Nephron (organoid): ENCODE results near the gene HABP4.

Source experiments
- H3K27ac Mint-ChIP-seq, 3 experiments: 2 replicates each; pipeline ENCODE4 v1.8.0; 2020; ENCODE audit warnings: mixed read lengths in 3 of 3, mild to moderate bottlenecking in 2 of 3, moderate library complexity in 1 of 3
- H3K27me3 Mint-ChIP-seq: 2 replicates; pipeline ENCODE4 v1.8.0; 2021; ENCODE audit warnings: low read depth, mild to moderate bottlenecking, moderate library complexity, mixed read lengths
- H3K36me3 Mint-ChIP-seq: 2 replicates; pipeline ENCODE4 v1.8.0; 2020; ENCODE audit warnings: low read depth, mixed read lengths
- H3K4me1 Mint-ChIP-seq: 2 replicates; pipeline ENCODE4 v1.8.0; 2020; ENCODE audit warnings: mixed read lengths
- H3K4me3 Mint-ChIP-seq, 3 experiments: 2 replicates each; pipeline ENCODE4 v1.8.0; 2020; ENCODE audit warnings: mild to moderate bottlenecking in 3 of 3, mixed read lengths in 3 of 3, moderate library complexity in 2 of 3
- H3K9me3 Mint-ChIP-seq: 2 replicates; pipeline ENCODE4 v1.8.0; 2020; ENCODE audit warnings: mixed read lengths
- CTCF ChIP-seq, 3 experiments: fragments of 200-600 bp; sonication (generic); IDR thresholded peaks; one replicate each; pipeline ENCODE4 v1.5.0; 2021; ENCODE audit warnings: antibody characterized with exemption in 3 of 3; ENCODE audit not compliant: unreplicated experiment in 3 of 3

Gene HABP4

GRCh38 chr9:96483733-96484390 lies 33.9 kb downstream of the HABP4 start:
- Mint-ChIP-seq H3K27me3 (no peaks in the 10 kb centered on the region), H3K9me3 (no peaks in the 10 kb centered on the region), H3K4me1 (peaks cover 19% of the 10 kb centered on the region), H3K36me3 (peaks cover 46% of the 10 kb centered on the region), H3K4me3 (no peak overlapping the region), H3K27ac (no peak overlapping the region)
- no peak for TF ChIP-seq CTCF (IDR thresholded peaks at IDR 0.05; ENCODE audit: unreplicated experiment in 3 of 3)

DNA sequence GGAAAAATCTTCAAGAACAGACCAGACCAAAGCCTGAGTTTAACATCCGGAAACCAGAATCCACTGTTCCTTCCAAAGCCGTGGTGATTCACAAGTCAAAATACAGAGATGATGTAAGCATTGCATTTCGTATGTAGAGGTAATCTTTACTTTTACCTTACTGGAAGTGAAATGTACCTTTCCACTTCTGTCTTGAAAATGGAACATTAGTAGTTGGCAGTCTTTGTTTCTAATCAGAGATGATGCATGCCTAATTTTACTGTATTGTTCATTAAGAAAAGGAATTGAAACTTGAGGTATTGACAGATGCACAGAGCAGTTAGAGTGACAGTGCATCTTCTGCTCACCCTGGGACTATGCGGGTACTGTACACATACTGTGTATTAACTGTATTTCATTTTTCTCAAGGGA lies 34.6 kb downstream of the HABP4 start:
- Mint-ChIP-seq H3K36me3 (peaks cover 47% of the 10 kb centered on the region), H3K9me3 (no peaks in the 10 kb centered on the region), H3K4me1 (peaks cover 19% of the 10 kb centered on the region), H3K27me3 (peaks cover 2% of the 10 kb centered on the region), H3K27ac (no peak overlapping the region), H3K4me3 (no peak overlapping the region)
- TF ChIP-seq CTCF (IDR thresholded peaks at IDR 0.05; ENCODE audit: unreplicated experiment in 3 of 3): no peak

GRCh38 chr9:96485280-96485679 lies 35.3 kb downstream of the HABP4 start:
- TF ChIP-seq CTCF (IDR thresholded peaks at IDR 0.05; ENCODE audit: unreplicated experiment in 3 of 3): no peak
- Mint-ChIP-seq H3K27ac (no peak overlapping the region), H3K4me1 (peaks cover 19% of the 10 kb centered on the region), H3K27me3 (peaks cover 3% of the 10 kb centered on the region), H3K4me3 (no peak overlapping the region), H3K9me3 (no peaks in the 10 kb centered on the region), H3K36me3 (peaks cover 52% of the 10 kb centered on the region)

DNA sequence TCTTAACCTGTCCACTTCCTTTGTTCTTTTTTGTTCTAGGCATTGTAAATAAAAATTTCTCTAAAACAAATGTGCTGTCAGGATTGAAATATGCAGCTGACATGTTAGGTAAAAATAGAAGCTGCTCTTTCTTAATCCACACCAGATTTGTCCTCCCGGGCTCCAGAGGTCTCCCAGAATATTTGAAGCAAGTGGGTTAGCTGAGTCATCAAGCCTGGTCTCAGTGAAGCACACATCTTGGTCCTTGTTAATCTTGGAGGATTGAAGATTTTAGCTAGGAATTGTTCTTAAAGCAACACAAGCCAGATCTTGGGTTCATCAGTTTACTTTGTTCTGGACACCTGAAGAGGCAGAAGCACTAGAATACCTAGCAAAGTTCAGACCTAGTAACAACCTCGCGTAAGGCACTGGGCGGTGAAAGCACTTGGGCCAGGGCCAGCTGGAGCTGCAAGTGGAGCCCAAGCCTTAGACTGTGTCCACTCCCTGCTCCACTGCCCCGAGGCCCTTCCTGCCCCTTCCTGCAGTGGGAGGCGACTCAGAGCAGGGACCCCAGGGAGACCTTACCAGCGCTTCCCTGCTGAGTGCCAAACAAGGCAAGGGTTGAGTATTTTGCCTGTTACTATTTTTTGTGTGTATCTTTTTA lies 36.5 kb downstream of the HABP4 start:
- no peaks in the 10 kb centered on the region for H3K9me3 Mint-ChIP-seq
- H3K27ac Mint-ChIP-seq: peak overlapping the region; percentile 28 to 43 (median 32)
- no peak for TF ChIP-seq CTCF (IDR thresholded peaks at IDR 0.05; ENCODE audit: unreplicated experiment in 3 of 3)

DNA sequence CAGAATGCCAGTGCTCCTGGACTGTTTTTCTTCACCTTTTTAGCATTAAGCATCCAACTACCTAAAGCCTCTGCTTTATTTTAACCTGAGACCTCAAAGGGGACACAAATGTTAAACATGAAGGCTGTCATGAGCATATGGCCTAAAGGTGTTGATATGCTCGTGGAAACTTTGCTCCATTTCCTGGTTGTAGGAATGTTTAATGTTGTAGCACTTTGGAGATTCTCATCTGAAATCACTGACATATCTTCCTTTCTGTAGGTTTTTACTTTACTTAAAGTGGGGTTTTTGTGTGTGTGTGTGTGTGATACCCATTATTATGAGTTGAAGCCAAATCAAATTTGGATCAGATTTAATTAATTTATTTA lies 37.0 kb downstream of the HABP4 start:
- H3K4me1 Mint-ChIP-seq: peaks cover 29% of the 10 kb centered on the region

More for the DNA sequence above, 36.5 kb downstream of the HABP4 start:
- Mint-ChIP-seq H3K4me3 (no peak overlapping the region), H3K36me3 (peaks cover 54% of the 10 kb centered on the region), H3K4me1 (peaks cover 25% of the 10 kb centered on the region), H3K27me3 (peaks cover 3% of the 10 kb centered on the region)

More for the DNA sequence above, 37.0 kb downstream of the HABP4 start:
- Mint-ChIP-seq H3K27me3 (peaks cover 3% of the 10 kb centered on the region), H3K4me3 (no peak overlapping the region), H3K27ac (no peak overlapping the region), H3K9me3 (no peaks in the 10 kb centered on the region), H3K36me3 (peaks cover 57% of the 10 kb centered on the region)
- TF ChIP-seq CTCF (IDR thresholded peaks at IDR 0.05; ENCODE audit: unreplicated experiment in 3 of 3): no peak
